Activated CD4-positive, alpha-beta T cell treated with anti-CD3 and anti-CD28 coated beads, Interleukin-2, amount 50 U/mL, for 16 hours (primary cell): ENCODE results near the gene SNCG.
"Not testable (repeated sequence)": the region's sequence is repeated elsewhere in the genome, so short reads cannot be mapped to it uniquely, and the experiment has no call there.

Experiments used
- DNase-seq: peaks from one replicate; pipeline ENCODE4 v3.0.0-alpha.2; 2020

SNCG gene

DNA sequence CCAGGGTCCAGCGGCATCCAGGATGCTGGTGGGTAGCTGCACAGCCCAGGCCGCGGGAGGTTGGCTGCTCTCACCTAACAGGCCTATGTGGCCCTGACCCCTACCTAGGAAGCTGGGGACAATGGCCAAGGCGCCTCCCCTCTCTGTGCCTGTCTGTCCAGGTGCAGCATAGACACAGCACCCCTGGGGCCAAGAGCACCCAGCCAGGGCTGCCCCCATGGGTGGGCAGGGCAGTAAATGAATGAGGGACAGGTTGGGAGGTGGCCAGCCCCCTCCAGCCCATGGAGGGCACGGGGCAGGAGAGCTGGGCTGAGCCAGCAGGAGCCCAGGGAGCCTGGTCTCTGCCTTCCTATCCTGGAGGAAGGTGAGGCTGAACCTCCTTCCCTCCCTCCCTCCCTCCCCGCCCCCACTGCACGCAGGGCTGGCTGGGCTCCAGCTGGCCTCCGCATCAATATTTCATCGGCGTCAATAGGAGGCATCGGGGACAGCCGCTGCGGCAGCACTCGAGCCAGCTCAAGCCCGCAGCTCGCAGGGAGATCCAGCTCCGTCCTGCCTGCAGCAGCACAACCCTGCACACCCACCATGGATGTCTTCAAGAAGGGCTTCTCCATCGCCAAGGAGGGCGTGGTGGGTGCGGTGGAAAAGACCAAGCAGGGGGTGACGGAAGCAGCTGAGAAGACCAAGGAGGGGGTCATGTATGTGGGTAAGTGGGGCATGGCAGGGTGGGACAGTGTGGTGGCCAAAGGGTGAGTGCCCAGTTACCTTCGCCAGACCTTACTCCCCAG lies at the start of gene SNCG:
Gene SNCG (plus strand): TSS at position 484 of the 785 bp plus-strand sequence. CDS start 99 bp downstream, at position 583.
- no peak for DNase-seq

DNA sequence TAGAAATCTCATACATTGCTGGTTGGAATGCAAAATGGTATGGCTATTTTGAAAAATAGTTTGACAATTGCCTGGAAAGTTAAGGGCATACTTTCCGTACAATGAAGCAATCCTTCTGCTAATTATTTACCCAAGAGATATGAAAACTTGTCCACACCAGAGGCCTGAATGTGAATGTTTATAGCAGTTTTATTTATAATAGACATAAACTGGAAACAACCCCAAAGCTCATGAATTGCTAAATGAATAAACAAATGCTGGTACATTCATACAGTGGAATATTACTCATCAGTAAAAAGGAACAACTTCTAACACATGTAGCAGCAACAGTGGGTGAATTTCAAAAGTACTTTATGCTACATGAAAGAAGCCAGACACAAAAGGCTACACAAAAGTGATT lies 43.7 kb upstream of the SNCG start:
- DNase-seq, result no peak

DNA sequence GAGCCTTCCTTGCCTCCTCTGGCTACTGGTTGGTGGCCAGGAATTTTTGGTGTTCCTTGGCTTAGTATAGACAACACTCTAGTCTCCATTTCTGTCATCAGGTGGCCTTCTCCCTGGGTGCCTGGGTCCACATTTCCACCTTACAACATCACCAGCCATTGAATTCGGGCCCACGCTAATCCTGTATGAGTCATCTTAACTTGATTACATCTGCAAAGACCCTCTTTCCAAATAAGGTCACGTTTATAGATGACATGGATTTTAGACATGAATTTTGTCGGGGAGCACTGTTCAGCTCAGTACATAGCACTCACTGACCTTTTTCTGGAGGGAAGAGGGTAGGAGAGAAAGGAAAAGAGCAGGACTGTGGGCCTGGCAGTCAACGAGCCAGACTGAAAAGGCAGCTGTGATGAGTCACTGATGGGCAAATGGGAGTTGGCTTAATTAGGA lies 40.4 kb upstream of the SNCG start:
- DNase-seq, result no peak

DNA sequence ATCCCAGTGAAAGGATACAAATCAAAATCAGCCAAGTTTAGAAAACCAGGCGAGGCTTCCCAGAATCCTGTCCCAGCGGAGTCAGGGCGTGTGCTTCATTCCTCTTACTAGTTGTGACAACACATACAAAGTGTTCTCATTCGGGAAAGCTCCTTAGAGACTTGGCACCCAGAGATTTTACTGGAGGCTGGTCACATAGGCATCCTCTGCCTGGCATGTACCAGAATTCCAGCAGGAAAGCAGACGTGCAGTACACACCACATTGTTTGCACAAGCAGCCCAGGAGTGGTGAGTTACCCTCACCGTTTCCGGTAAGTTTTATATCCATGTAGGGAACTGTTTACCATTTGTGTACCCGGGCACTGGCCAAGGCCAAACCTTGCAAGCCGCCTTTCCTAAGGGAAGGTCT lies 35.8 kb upstream of the SNCG start:
- no peak for DNase-seq

DNA sequence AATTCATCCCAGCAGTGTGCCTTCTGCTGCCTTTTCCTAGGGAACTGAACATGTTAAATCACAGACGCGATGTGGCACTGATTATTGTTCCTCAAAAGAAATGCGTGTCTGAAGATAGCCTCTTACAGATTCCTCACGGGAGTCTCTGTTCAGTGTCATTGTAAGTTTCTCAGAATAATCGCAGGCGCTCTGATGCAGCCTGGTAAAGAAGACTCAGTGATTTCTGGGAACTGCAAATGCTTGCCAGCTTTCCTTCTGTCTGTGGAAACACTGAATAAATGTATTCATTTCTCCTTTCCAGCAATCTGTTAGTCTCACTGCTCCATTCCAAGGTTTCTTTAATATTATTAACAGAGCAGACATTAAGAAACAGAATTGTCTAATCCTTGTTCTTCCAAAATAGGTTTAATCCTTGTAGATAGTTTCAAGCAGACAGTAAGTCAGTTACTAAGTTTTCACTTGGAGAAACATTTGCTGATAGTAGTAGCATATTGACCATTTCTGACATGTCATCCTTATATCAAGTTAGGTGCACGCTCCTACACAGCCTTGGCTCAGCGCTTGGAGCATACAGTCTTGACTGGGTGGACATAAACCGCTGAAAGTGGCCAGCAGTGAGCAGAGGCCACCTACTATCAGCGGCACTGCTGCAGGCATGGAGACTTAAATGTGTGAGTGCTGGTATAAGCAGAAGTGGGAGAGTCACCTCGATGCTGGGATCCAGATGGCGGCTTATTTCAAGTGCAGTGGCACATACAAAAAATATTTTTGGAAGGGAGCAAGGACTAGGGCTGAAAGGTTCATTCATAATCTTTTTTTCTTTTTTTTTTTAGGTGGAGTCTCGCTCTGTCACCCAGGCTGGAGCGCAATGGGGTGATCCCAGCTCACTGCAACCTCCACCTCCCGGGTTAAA lies 28.7 kb upstream of the SNCG start:
- no peak for DNase-seq

DNA sequence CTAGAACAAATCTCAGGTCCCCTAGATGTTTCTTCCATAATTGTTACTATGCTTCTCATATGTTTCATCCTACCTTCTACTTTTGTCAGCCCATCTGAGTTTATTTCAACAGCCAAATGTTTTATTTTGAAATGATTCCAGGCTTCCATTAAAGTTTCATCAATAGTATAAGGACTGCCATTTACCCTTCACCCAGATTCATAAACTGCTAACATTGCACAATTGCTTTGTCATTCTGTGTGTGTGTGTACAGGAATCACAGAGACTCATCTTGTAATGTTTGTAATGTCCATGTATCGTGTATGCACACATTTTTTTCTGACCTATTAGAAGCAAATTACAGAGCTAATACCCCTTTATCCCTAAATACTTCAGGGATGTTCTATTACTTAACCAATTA lies 26.5 kb upstream of the SNCG start:
- DNase-seq, result no peak

DNA sequence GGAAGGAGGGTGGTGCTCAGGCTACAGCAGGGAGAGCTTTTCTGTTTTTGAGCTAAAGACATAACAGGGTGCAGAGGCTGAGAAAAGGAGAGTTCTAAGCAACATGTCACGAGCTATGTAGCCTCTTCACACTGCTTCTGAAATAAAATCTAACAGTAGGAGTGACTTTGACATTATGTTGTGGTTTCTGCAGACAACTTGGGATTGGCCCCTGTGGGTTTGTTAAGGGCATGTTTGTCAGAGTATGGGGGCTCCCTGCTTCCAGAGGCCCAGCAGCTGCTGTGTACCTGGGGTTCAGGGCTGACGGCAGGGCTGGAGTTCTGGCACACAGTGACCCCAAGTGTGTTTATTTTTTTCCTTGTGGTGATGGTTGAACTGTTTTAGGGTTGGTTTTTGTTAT lies 25.7 kb upstream of the SNCG start:
- DNase-seq, result no peak

DNA sequence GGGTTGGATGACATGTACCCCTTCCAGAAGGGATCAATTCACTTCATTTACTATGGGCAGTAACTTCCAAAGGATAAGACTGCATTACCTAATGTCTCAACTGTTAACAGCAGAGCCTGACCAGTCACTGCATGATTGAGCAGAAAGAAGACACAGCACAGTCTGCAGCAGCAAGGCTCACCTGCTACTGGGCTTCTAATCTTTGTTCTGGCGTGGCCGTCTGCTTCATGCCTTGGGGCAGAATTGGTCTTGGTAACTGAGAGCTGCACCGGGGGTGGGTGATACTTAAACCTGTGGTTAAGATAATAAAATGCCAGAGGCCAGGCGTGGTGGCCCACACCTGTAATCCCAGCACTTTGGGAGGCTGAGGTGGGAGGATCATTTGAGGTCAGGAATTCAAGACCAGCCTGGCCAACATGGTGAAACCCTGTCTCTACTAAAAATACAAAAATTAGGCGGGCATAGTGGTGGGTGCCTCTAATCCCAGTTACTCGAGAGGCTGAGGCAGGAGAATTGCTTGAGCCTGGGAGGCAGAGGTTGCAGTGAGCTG lies 24.2 kb upstream of the SNCG start:
- not testable (repeated sequence) for DNase-seq

DNA sequence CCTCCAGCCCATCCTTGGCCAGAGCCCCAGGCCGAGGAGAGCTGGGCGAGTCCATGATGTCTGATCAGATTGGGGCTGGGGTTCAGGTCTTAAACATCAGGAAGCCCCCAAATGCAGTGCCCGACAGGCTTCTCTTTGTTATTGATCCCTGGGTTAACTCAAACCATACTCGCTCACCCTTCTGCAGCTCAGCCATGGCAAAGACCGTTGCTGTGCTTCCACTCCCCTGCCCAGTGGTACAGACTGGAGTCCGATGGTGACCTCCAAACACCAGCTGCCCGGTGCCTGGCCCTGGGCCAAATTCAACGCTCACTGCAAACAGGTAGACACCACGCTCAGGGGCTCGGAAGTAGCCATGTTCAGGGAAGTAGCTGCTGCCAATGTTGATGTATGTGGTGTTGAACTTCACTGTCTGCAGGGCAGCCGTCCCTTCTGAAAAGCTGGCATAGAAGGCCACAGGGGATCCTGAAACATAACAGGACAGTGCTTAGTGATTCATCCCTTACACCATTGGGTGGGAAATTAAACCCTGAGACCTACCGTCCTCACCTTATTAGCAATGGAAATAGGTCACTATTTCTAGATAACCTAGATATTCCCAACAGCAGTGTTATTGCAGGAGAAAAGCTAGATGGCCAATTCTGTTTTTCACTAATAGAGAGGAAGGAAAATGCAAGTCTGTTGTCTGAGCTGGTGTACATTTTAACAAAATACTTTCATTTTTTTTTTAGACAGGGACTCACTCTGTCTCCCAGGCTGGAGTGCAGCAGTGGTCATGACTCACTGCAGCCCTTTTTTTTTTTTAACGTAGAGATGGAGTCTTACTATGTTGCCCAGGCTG lies 21.5 kb upstream of the SNCG start:
- no peak for DNase-seq

DNA sequence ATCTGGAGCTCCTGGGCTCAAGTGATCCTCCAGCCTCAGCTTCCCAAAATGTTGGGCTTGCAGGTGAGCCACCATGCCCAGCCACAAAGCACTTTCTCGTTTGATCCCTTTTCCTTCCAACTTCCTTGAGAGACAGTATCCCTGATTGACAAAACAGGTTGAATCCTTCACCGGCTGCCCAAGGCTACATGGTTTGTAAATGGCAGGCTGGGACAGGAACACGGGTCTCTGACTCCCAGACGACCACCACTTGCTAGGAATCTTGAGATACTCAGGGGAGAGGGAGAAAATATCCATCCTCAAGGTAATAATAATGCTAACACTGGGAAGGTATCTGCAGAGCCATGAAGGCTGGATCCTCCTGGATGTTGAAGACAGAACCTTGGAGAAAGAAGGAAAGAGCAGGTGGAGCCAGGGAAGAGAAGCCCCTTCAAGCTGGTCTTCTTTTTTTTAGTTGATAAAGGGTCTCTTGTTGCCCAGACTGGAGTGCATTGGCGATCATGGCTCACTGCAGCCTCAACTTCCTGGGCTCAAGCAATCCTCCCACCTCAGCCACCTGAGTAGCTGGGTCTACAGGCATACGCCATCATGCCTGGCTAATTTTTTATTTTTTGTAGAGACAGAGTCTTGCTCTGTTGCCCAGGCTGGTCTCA lies 20.8 kb upstream of the SNCG start:
- DNase-seq, result no peak

DNA sequence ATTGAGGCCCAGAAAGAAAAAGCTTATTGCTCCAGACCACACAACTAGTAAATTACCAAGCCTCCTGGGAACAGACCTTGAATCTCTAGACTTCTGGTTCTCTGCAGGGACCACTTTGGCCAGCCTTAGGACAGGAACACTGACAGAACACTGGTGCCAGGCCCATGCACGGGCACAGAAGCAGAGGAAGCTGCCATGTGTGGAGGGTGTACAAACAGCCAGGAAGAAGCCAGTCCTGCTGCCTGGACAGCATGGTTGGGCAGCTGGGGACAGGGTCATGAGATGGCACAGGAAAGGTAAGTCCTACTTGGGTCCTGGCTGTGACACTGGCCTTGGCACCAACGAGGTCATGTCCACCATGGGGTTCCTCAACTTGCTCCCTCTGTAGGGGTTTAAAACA lies 20.1 kb upstream of the SNCG start:
- no peak for DNase-seq

DNA sequence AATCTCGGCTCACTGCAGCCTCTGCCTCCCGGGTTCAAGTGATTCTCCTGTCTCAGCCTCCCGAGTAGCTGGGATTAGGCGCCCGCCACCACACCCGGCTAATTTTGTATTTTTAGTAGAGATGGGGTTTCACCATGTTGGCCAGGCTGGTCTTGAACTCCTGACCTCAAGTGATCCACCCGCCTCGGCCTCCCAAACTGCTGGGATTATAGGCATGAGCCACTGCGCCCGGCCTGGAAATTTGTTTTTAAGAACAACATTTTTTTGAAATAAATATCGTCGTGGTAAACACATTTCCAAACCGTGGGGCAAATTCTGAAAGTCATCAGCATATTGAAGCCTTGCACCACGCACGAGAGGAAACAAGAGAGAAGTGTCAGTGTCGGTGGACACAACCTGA lies 18.3 kb upstream of the SNCG start:
- DNase-seq, result not testable (repeated sequence)

DNA sequence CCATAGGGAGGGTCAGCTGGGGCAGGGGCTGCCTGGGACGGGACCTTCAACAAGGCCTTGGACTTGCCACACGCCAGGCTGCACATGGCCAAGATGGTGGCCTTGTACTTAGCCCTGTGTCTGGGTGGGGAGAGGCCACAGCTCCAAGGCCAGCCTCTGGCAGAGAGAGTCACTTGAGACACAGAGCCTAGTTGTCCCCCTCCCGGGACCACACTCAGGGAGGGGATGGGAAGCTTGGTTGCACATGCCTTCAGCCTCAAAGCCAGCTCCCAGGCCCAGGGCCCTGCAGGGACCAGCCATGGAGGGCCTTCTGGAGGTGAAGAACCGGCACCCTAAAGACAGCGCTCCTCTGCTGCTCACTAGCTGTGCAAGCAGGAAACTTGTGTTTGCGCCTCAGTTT lies 17.7 kb upstream of the SNCG start:
- DNase-seq, result no peak

DNA sequence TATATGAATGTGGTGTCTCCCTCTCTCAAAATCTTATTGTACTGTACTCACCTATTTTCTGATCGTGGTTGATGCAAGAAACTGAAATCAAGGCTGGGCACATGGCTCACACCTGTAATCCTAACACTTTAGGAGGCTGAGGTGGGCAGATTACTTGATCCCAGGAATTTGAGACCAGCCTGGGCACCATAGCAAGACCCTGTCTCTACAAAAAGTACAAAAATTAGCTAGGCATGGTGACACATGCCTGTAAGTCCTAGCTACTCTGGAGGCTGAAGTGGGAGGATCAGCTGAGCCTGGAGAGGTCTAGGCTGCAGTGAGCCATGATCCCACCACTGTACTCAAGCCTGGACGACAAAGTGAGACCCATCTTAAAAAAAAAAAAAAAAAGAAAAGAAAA lies 17.0 kb upstream of the SNCG start:
- no peak for DNase-seq

DNA sequence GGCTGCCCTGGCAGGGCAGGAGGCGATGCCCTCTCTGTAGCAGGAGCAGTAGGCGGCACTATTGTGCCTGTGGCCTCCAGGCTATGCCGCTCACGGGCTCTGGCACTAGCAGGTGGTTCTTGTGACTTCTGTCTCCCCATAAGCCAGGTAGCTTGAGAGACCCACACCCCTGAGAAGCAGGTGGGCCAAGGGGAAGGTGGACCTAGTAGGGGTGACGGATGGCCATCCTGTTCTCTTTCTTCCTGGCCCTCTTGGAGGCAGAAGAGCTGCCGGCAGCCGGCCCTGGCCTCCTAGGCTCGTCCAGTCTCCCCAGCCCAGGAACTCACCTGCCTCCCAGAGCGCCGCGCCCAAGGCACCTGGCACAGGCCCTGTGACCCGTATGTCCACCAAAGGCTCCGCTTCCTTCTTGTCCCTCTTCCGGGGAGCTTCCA lies 16.4 kb upstream of the SNCG start:
- DNase-seq, result no peak

DNA sequence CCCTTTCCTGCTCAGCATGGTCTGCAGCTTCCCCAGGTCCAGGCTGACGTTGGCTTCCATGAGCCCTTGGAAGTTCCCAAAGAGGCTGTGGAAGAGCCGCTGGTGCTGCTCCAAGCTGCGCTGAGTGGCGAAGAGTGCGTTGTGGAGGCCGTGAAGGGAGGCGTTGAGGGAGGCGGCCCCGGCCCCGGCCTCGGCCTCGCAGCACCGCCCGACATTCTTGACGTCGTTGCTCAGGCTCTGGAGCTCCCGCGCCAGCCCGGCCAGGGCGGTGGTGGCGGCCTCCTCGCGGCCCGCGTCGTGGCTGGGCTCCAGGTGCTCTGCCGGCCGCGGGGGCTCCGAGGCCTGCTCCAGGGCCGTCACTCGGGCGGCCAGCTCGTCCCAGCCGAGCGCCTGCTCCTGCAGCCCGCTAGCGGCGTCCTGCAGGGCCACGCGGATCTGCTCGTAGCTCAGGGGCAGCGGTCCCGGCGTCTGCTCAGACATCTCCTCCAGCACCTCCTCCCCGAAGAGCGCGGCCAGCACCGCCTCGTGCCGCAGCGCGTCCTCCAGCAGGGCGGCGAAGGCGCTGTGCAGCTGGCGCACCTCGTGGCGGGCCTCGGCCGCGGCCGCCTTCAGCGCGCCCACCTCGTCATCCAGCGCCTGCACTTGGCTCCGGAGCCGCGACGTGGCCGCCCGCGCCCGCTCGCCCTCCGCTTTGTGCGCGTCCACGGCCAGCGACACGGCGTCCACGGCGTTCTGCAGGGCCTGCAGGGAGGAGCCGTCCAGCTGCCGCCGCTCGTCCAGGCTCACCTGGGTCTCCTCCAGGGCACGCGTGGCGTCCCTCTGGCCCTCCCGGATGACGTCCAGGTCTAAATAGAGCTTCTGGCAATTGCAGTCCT lies 15.7 kb upstream of the SNCG start:
- DNase-seq, result no peak

DNA sequence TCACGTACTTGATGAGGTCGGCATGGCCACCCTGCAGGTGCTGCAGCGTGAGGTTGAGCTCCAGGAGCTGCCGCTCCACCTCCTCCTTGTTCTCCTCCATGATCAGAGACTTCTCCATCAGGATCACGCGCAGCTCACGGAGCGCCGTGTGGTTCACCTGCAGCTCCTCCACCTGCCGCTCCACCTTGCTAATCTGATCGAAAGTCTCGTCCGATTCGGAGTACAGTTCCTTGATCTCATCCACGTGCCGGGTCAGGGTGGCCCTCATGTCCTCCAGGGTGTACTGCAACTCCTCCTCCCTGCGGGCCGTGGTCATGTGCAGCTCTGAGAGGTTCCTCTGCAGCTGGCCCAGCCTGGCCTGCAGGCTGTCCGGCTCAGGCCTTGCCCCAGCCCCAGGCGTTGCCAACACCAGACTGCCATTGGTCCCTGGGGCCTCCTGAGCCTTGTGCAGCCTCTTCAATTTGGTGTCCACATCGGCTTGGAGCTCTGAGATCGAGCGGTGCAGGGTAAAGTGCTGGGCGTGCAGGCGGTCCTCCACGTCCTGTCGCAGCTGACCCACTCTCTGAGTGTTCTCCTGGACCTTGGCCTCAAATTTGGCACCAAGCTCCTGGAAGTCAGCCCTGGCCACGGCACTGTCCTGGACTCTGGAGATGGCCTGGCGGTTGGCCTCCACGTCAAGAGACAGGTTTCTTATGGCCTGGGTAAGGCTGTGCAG lies 14.9 kb upstream of the SNCG start:
- no peak for DNase-seq

DNA sequence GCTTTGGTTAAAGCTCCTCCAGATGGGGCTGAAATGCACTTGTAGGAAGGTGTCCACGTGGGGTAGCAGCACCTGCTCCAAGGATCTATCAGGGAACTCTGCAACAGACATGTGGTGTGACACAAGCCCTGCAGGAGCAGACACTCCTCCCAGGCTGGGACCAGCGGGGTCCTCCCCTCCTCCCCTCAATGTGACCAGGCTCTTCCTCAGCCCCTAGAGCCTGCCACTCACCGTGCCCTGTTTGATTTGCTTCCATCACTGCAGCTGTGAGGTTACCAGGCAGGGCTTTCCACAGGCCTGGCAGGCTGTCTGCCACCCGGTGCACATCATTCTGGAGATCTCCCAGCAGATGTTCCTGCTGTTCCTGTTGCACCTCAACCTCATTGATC lies 14.4 kb upstream of the SNCG start:
- no peak for DNase-seq

DNA sequence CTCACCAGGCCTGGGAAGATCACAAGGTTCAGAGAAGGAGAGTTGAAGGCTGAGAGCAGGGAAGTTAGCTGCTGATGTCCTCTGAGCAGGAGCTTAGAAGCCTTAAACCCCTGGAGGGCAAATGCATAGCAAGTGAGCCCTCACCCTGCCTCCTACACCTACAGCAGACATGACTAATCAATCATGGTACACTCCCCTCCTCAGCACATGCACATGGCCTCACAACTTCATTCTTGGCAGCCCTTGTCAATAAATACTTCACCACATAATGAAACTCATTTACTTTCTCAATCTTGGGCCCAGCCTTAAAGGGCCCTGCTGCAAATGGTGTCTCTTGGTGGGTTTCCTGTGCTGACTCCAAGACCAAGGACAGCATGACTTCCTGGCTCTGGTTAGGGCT lies 13.9 kb upstream of the SNCG start:
- no peak for DNase-seq

DNA sequence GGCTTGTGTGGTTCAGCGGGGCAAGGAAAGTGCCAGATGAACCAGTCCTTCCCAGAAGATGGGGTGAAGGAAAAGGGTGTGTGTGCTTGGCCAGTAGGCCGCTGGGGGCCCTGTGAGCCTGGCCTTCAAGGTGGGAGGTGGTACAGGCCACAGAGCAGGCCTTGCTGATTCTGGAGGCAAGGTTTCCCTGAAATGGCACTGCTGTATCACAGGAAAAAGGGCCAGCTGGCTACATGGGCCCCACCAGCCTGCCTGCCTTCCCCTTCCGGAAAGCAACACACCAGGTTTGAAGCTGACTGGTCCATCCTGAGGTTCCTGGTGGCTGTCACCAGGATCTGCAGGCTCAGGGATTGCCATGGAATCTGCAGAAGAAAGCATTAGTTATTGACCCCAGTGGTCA lies 13.5 kb upstream of the SNCG start:
- no peak for DNase-seq
